IMR-90 (cell line): ENCODE results near the gene MTMR6. TPM values are rescaled to one million over a fixed set of nuclear protein-coding genes. Genes with fewer than 3 reads are reported as not detected.

Experiments
- ATAC-seq: fragments of 200-7000 bp; cut with Tn5 transposase; 2 replicates; pipeline ENCODE4 v1.9.1; 2020; ENCODE audit warnings: low read depth, mild to moderate bottlenecking, moderate library complexity
- Bru-seq: library from RNA; stranded (reverse); fragments of 400-500 nt; gene quantifications from one replicate; lab custom pipeline; 2021; lab: Mats Ljungman, UMichigan
- BruChase-seq, 2 experiments: library from RNA; stranded (reverse); fragments of 400-500 nt; gene quantifications; one replicate each; lab custom pipeline; 2021; lab: Mats Ljungman, UMichigan
- BruUV-seq: library from RNA; stranded (reverse); fragments of 400-500 nt; replicated peaks from 2 replicates; lab custom pipeline; 2021; lab: Mats Ljungman, UMichigan
- CTCF ChIA-PET: fragments of 300-600 bp; formaldehyde crosslinking; extraction: SDS; loops from one replicate; lab custom pipeline; 2021; ENCODE audit warnings: antibody characterized with exemption; lab: Yijun Ruan, JAX
- POLR2A ChIA-PET: fragments of 300-600 bp; sonication (Branson Sonifier 250); formaldehyde crosslinking; loops from one replicate; lab custom pipeline; 2022; ENCODE audit warnings: antibody characterized with exemption; ENCODE audit not compliant: unreplicated experiment; lab: Charles Lee
- DNase-seq: peaks from one replicate; pipeline ENCODE4 v3.0.0; 2013
- H2AFZ ChIP-seq: replicated peaks from 2 replicates; pipeline ENCODE3; 2013; ENCODE audit warnings: low read length, mild to moderate bottlenecking; ENCODE audit not compliant: poor library complexity
- H2AK5ac ChIP-seq: 2 replicates; pipeline ENCODE4 v1.6.1; 2013; ENCODE audit warnings: low read depth, low read length, inconsistent platforms
- H2AK9ac ChIP-seq: replicated peaks from 2 replicates; pipeline ENCODE3; 2013; ENCODE audit warnings: mild to moderate bottlenecking, low read depth, low read length, moderate library complexity; ENCODE audit not compliant: poor library complexity
- H2BK120ac ChIP-seq: 2 replicates; pipeline ENCODE4 v1.6.1; 2013; ENCODE audit warnings: low read depth, low read length, inconsistent platforms
- H2BK15ac ChIP-seq: 3 replicates; pipeline ENCODE4 v1.6.1; 2013; ENCODE audit warnings: low read depth, low read length, inconsistent platforms
- H2BK20ac ChIP-seq: 2 replicates; pipeline ENCODE4 v1.6.1; 2013; ENCODE audit warnings: low read depth, mild to moderate bottlenecking, inconsistent platforms, low read length, moderate library complexity
- H2BK5ac ChIP-seq: 2 replicates; pipeline ENCODE4 v1.6.1; 2013; ENCODE audit warnings: mild to moderate bottlenecking, low read depth, low read length, inconsistent platforms; ENCODE audit not compliant: poor library complexity, severe bottlenecking
- H3K14ac ChIP-seq: replicated peaks from 2 replicates; pipeline ENCODE4 v1.6.1; 2013; ENCODE audit warnings: low read depth, low read length, inconsistent platforms
- H3K18ac ChIP-seq: 2 replicates; pipeline ENCODE4 v1.6.1; 2013; ENCODE audit warnings: low read depth, low read length, control low read depth
- H3K23ac ChIP-seq: 2 replicates; pipeline ENCODE4 v1.6.1; 2013; ENCODE audit warnings: low read depth, low read length, inconsistent platforms
- H3K27ac ChIP-seq: 2 replicates; pipeline ENCODE4 v1.5.1; 2013; ENCODE audit warnings: mild to moderate bottlenecking, control low read depth, low read length; ENCODE audit not compliant: insufficient read depth
- H3K27me3 ChIP-seq: 2 replicates; pipeline ENCODE4 v1.6.1; 2013; ENCODE audit warnings: low read length; ENCODE audit not compliant: control insufficient read depth, insufficient read depth
- H3K36me3 ChIP-seq: 2 replicates; pipeline ENCODE4 v1.6.1; 2013; ENCODE audit warnings: low read length, mixed read lengths; ENCODE audit not compliant: control insufficient read depth, insufficient read depth
- H3K4ac ChIP-seq: 2 replicates; pipeline ENCODE4 v1.6.1; 2013; ENCODE audit warnings: low read depth, low read length, inconsistent platforms
- H3K4me1 ChIP-seq: 2 replicates; pipeline ENCODE4 v1.6.1; 2013; ENCODE audit warnings: low read length, mixed read lengths; ENCODE audit not compliant: control insufficient read depth, insufficient read depth
- H3K4me2 ChIP-seq: 2 replicates; pipeline ENCODE4 v1.6.1; 2013; ENCODE audit warnings: low read depth, mild to moderate bottlenecking, control low read depth, low read length, moderate library complexity
- H3K4me3 ChIP-seq: 2 replicates; pipeline ENCODE4 v1.5.1; 2013; ENCODE audit warnings: low read depth, mild to moderate bottlenecking, control low read depth, low read length, moderate library complexity; ENCODE audit not compliant: insufficient read depth
- H3K56ac ChIP-seq: 2 replicates; pipeline ENCODE4 v1.6.1; 2013; ENCODE audit warnings: low read length, inconsistent platforms; ENCODE audit not compliant: insufficient read depth; ENCODE audit errors: extremely low read depth
- H3K79me1 ChIP-seq, 2 experiments: 2 replicates each; pipeline ENCODE4 v1.6.1; 2013; ENCODE audit warnings: low read length in 2 of 2, inconsistent platforms in 1 of 2, low read depth in 1 of 2
- H3K9ac ChIP-seq: 2 replicates; pipeline ENCODE4 v1.6.1; 2013; ENCODE audit warnings: low read depth, low read length, control low read depth
- H3K9me1 ChIP-seq: 2 replicates; pipeline ENCODE4 v1.6.1; 2013; ENCODE audit warnings: low read length, inconsistent platforms; ENCODE audit not compliant: insufficient read depth
- H3K9me3 ChIP-seq: 2 replicates; pipeline ENCODE4 v1.6.1; 2013; ENCODE audit warnings: low read length; ENCODE audit not compliant: control insufficient read depth, insufficient read depth
- H4K20me1 ChIP-seq: 2 replicates; pipeline ENCODE4 v1.6.1; 2013; ENCODE audit warnings: low read length, inconsistent platforms; ENCODE audit not compliant: insufficient read depth
- H4K5ac ChIP-seq: 2 replicates; pipeline ENCODE4 v1.6.1; 2013; ENCODE audit warnings: mild to moderate bottlenecking, low read depth, low read length, control low read depth
- H4K8ac ChIP-seq, 2 experiments: 2 replicates each; pipeline ENCODE4 v1.6.1; 2013; ENCODE audit warnings: low read depth in 2 of 2, low read length in 2 of 2, control low read depth in 1 of 2, inconsistent platforms in 1 of 2
- H4K91ac ChIP-seq: 2 replicates; pipeline ENCODE4 v1.6.1; 2013; ENCODE audit warnings: low read depth, low read length, inconsistent platforms; ENCODE audit not compliant: insufficient read depth
- BHLHE40 ChIP-seq: fragments of 150-350 bp; IDR thresholded peaks from 2 replicates; pipeline ENCODE4 v1.6.1; 2016; ENCODE audit warnings: mild to moderate bottlenecking, low read depth, low read length
- CHD1 ChIP-seq: IDR thresholded peaks from 2 replicates; pipeline ENCODE4 v1.6.1; 2012; ENCODE audit warnings: low read depth, low read length, improper control_type of control experiment
- CTCF ChIP-seq: conservative IDR thresholded peaks from 2 replicates; pipeline ENCODE4 v1.5.1; 2012; ENCODE audit warnings: mild to moderate bottlenecking, low read depth, low read length, improper control_type of control experiment
- MAFK ChIP-seq: IDR thresholded peaks from 2 replicates; pipeline ENCODE4 v1.6.1; 2012; ENCODE audit warnings: low read depth, low read length, improper control_type of control experiment
- MAZ ChIP-seq: IDR thresholded peaks from 2 replicates; pipeline ENCODE4 v1.6.1; 2012; ENCODE audit warnings: low read depth, mild to moderate bottlenecking, low read length, improper control_type of control experiment, moderate library complexity, borderline replicate concordance
- MXI1 ChIP-seq: IDR thresholded peaks from 2 replicates; pipeline ENCODE4 v1.6.1; 2012; ENCODE audit warnings: low read depth, mild to moderate bottlenecking, low read length, moderate library complexity, borderline replicate concordance
- POLR2A ChIP-seq: IDR thresholded peaks from 2 replicates; pipeline ENCODE4 v1.6.1; 2012; ENCODE audit warnings: mild to moderate bottlenecking, low read depth, low read length
- RAD21 ChIP-seq: IDR thresholded peaks from 2 replicates; pipeline ENCODE4 v1.6.1; 2012; ENCODE audit warnings: low read length, improper control_type of control experiment
- RCOR1 ChIP-seq: IDR thresholded peaks from 2 replicates; pipeline ENCODE4 v1.6.1; 2012; ENCODE audit warnings: mild to moderate bottlenecking, low read length, improper control_type of control experiment; ENCODE audit not compliant: insufficient replicate concordance
- SMC3 ChIP-seq: fragments of 150-350 bp; IDR thresholded peaks from 2 replicates; pipeline ENCODE4 v1.6.1; 2016; ENCODE audit warnings: low read depth, mild to moderate bottlenecking, antibody characterized with exemption, low read length, moderate library complexity
- WGBS, 2 experiments: methylation state at CpG; one replicate each; pipeline versions ENCODE4 v1.1.5 to v1.1.7; 2013; ENCODE audit warnings: missing lambda C conversion rate in 2 of 2; ENCODE audit not compliant: insufficient read length in 1 of 2; ENCODE audit errors: extremely low coverage in 2 of 2; 5-methylcytosine and 5-hydroxymethylcytosine counted together
- dilution Hi-C: fragments of 300-500 bp; cut with HindIII; formaldehyde crosslinking; loops from one replicate; pipeline ENCODE4 v1.14.3; 2018; ENCODE audit warnings: low sequenced_read_pairs; ENCODE audit not compliant: unreplicated experiment
- in situ Hi-C: fragments of 300-500 bp; cut with MboI; formaldehyde crosslinking; loops from 3 replicates; pipeline ENCODE4 v1.14.3; 2019; ENCODE audit warnings: low sequenced_read_pairs, inconsistent platforms, mixed read lengths
- intact Hi-C: fragments of 100-400 bp; cut with micrococcal nuclease; formaldehyde crosslinking; loops from 2 replicates; pipeline ENCODE4 v1.10.0; 2022
- long read RNA-seq: library from polyadenylated mRNA; unstranded; transcript quantifications from one replicate; pipeline ENCODE4 v2.0.0, GENCODE V29; 2021; ENCODE audit not compliant: unreplicated experiment
- polyA plus RNA-seq, 3 experiments: library from polyadenylated mRNA; depleted of rRNA; stranded (reverse); fragments of >200 nt; gene quantifications; 2 replicates each; pipeline ENCODE4 v1.2.3, GENCODE V29; 2012; ENCODE audit warnings: low replicate concordance in 1 of 3
- total RNA-seq: library from RNA; depleted of rRNA; stranded (reverse); fragments of >200 nt; gene quantifications from 2 replicates; pipeline ENCODE4 v1.2.3, GENCODE V29; 2012; rRNA removed

MTMR6 gene
- total RNA-seq (21.7 and 33.1 TPM in 2 replicates), polyA plus RNA-seq (2012; rRNA removed) (7.4 and 9.4 TPM in 2 replicates), Bru-seq, nascent RNA (percentile 85 among the genes with signal in this experiment), BruChase-seq, experiment 1, labeled RNA remaining after a 6-hour chase (percentile 80 among the genes with signal in this experiment), BruChase-seq, experiment 2, labeled RNA remaining after a 2-hour chase (percentile 82 among the genes with signal in this experiment)
- polyA plus RNA-seq (2012; cell fraction: cytosol; rRNA removed) = 2.7 and 3.8 TPM in 2 replicates
- polyA plus RNA-seq (2012; cell fraction: nucleus; rRNA removed; ENCODE audit: low replicate concordance) = 1.9 and 5.4 TPM in 2 replicates
- long read RNA-seq, full-length matches to known transcripts = 44 of 52 reads
- long read RNA-seq, partial matches to known transcripts = 3 of 52 reads
- long read RNA-seq, other reads (novel, unspliced or antisense) = 5 of 52 reads

- no peaks in the 10 kb centered on the region for H3K36me3 ChIP-seq
- POLR2A ChIA-PET = interaction anchor here (1.0 kb wide), 1 partner anchor 14 kb away, joined by 4 read pairs; the partner anchor contains the start of gene NUP58
- H3K9ac ChIP-seq = peak within 1 kb of the TSS; percentile 84
- H2BK120ac ChIP-seq = peak within 1 kb of the TSS; percentile 72; the same call in 1 of the 2 replicates
- H2AFZ ChIP-seq = peak within 1 kb of the TSS; percentile 97
- no peaks in the 10 kb centered on the region for H3K9me1 ChIP-seq
- no peaks in the 10 kb centered on the region for H3K9me3 ChIP-seq
- BruUV-seq = no TSS peak
- 1% methylated on average over 21 of the region's 65 CpGs; no CpG with 5 or more reads in 1 of the 2 experiments for WGBS, 2 experiments
- ATAC-seq (peak; percentile 99), DNase-seq (peak; percentile 82)
- H2AK9ac ChIP-seq = peak within 1 kb of the TSS; percentile 74
- peak within 1 kb of the TSS; percentile 84 for H4K91ac ChIP-seq
- H3K27ac ChIP-seq = peak within 1 kb of the TSS; percentile 72
- TF ChIP-seq SMC3 (peak; percentile 32; the same call in 1 of the 2 replicates), CTCF (peak; percentile 97), RAD21 (peak; percentile 58), RCOR1 (peak; percentile 45), BHLHE40 (no peak), MXI1 (peak; percentile 62; the same call in 1 of the 2 replicates), POLR2A (peak; percentile 83), CHD1 (peak; percentile 79; the same call in 1 of the 2 replicates), MAFK (no peak), MAZ (peak; percentile 73; the same call in 1 of the 2 replicates)
- dilution Hi-C loops (no loop called here), intact Hi-C loops (loop anchor here (1.0 kb wide), 2 partner anchors 14 to 88 kb away; partner anchors contain the start of gene NUP58), in situ Hi-C loops (no loop called here)
- peak within 1 kb of the TSS; percentile 61; the same call in 1 of the 2 replicates for H3K18ac ChIP-seq
- peak within 1 kb of the TSS; percentile 62 for H4K5ac ChIP-seq
- H3K56ac ChIP-seq = peak within 1 kb of the TSS; percentile 91
- CTCF ChIA-PET = interaction anchor here (0.6 to 0.7 kb wide), 4 partner anchors 17 to 277 kb away, joined by 3 to 5 read pairs (median 3); no protein-coding TSS in a partner anchor
- peak within 1 kb of the TSS; percentile 99 for H3K23ac ChIP-seq
- 0 out of 2 replicates have a peak, but pooled peaks cover 3% of the 10 kb centered on the region for H3K27me3 ChIP-seq
- peak within 1 kb of the TSS; percentile 96 for H3K4me2 ChIP-seq
- peak within 1 kb of the TSS; percentile 97 for H3K14ac ChIP-seq
- peak within 1 kb of the TSS; percentile 69; the same call in 1 of the 3 replicates for H2BK15ac ChIP-seq
- H4K8ac ChIP-seq = peak within 1 kb of the TSS; percentile 69 to 94
- H3K4ac ChIP-seq = peak within 1 kb of the TSS; percentile 83
- H3K4me3 ChIP-seq = peak within 1 kb of the TSS; percentile 93
- peak within 1 kb of the TSS; percentile 68 for H2BK20ac ChIP-seq
- peak within 1 kb of the TSS; percentile 56 for H2AK5ac ChIP-seq
- H3K4me1 ChIP-seq = no peaks in the 10 kb centered on the region
- peaks cover 12 to 24% of the 10 kb centered on the region in 2 experiments; a peak in 3 of 4 replicates for H3K79me1 ChIP-seq
- peak within 1 kb of the TSS; percentile 71 for H2BK5ac ChIP-seq
- peaks cover 8% of the 10 kb centered on the region; the same call in 1 of the 2 replicates for H4K20me1 ChIP-seq
Measured at GRCh38 chr13:25286969-25287961, at the start of gene MTMR6. Gene MTMR6, minus strand, starts transcription at chr13:25287488. Its CDS starts 241 bp downstream, at chr13:25287247.
